K562 (cell line): Measurements from ENCODE around the gene POLR3K. TPM values are rescaled to one million over a fixed set of nuclear protein-coding genes. Genes with fewer than 3 reads are reported as not detected.
A peak's percentile ranks its signal among the peaks of the same experiment; 100 is the strongest.

Experiments used
- ATAC-seq: fragments of 200-7000 bp; cut with Tn5 transposase; 3 replicates; pipeline ENCODE4 v1.9.1; 2020; ENCODE audit warnings: moderate library complexity
- BruUV-seq: library from RNA; stranded (reverse); fragments of 400-500 nt; replicated peaks from 2 replicates; lab custom pipeline; 2021; lab: Mats Ljungman, UMichigan
- CTCF ChIA-PET: fragments of 300-600 bp; formaldehyde crosslinking; extraction: SDS; loops from one replicate; lab custom pipeline; 2021; ENCODE audit warnings: low intra/inter-chr PET ratio; lab: Yijun Ruan, JAX
- POLR2A ChIA-PET: fragments of 300-600, 350-650 bp; sonication (Branson Sonifier 250); formaldehyde crosslinking; extraction: SDS; loops from one replicate; lab custom pipeline; 2021; ENCODE audit warnings: antibody characterized with exemption, inconsistent platforms; lab: Yijun Ruan, JAX
- DNase-seq, 4 experiments: peaks; one replicate each; pipeline versions ENCODE4 v3.0.0 to v3.0.0-alpha.2; 2011 to 2018; ENCODE audit warnings: low spot score in 3 of 4, mixed read lengths in 3 of 4; ENCODE audit errors: extremely low read depth in 1 of 4
- FAIRE-seq: peaks from 2 replicates; lab custom pipeline; 2011; peaks lifted over from hg19 to GRCh38; lab: Jason Lieb, UNC
- H2AFZ ChIP-seq: 2 replicates; pipeline ENCODE4 v1.6.0; 2011; ENCODE audit warnings: low read depth, low read length, control low read depth, inconsistent platforms
- H3K27ac ChIP-seq: fragments of 200-600 bp; 3 replicates; pipeline ENCODE4 v1.8.0; 2011; ENCODE audit warnings: low read depth, mild to moderate bottlenecking, control low read depth, inconsistent platforms, low read length, moderate library complexity, mixed read lengths; ENCODE audit errors: extremely low read depth
- H3K27me3 ChIP-seq, 2 experiments: fragments of 300-600 bp in 1 of 2; 2 replicates in 1 of 2; 3 replicates in 1 of 2; pipeline versions ENCODE4 v1.6.0 to v1.8.0; 2011; ENCODE audit warnings: inconsistent platforms in 2 of 2, low read length in 2 of 2, mild to moderate bottlenecking in 1 of 2, mixed read lengths in 1 of 2, moderate library complexity in 1 of 2; ENCODE audit not compliant: control insufficient read depth in 2 of 2, insufficient read depth in 2 of 2
- H3K36me3 ChIP-seq: fragments of 300-600 bp; 3 replicates; pipeline ENCODE4 v1.8.0; 2011; ENCODE audit warnings: mild to moderate bottlenecking, low read length, inconsistent platforms; ENCODE audit not compliant: control insufficient read depth, insufficient read depth
- H3K4me1 ChIP-seq, 2 experiments: fragments of 200-600 bp in 1 of 2; replicated peaks in 1 of 2; 2 replicates in 1 of 2; 3 replicates in 1 of 2; pipeline versions ENCODE4 v1.5.1 to v1.8.0; 2011; ENCODE audit warnings: inconsistent platforms in 2 of 2, low read length in 2 of 2, mild to moderate bottlenecking in 1 of 2, mixed read lengths in 1 of 2, moderate library complexity in 1 of 2; ENCODE audit not compliant: control insufficient read depth in 2 of 2, insufficient read depth in 2 of 2
- H3K4me2 ChIP-seq: 2 replicates; pipeline ENCODE4 v1.6.1; 2011; ENCODE audit warnings: low read length, control low read depth, inconsistent platforms, mixed read lengths; ENCODE audit not compliant: insufficient read depth
- H3K4me3 ChIP-seq: fragments of 200-600 bp; sonication (generic), shearing (Covaris generic); 2 replicates; pipeline ENCODE4 v1.5.1; 2016; ENCODE audit warnings: control low read depth, inconsistent platforms
- H3K79me2 ChIP-seq: fragments of 200-600 bp; 3 replicates; pipeline ENCODE4 v1.8.0; 2011; ENCODE audit warnings: low read length, inconsistent platforms; ENCODE audit not compliant: control insufficient read depth, insufficient read depth
- H3K9ac ChIP-seq, 2 experiments: 2 replicates each; pipeline versions ENCODE4 v1.6.0 to v1.6.1; 2011; ENCODE audit warnings: low read depth in 2 of 2, low read length in 2 of 2, control low read depth in 1 of 2, inconsistent platforms in 1 of 2, mild to moderate bottlenecking in 1 of 2, mixed read lengths in 1 of 2; ENCODE audit not compliant: insufficient read depth in 1 of 2
- H3K9me1 ChIP-seq: one replicate; pipeline ENCODE4 v1.6.0; 2011; ENCODE audit warnings: inconsistent platforms, mild to moderate bottlenecking, low read length, moderate library complexity; ENCODE audit not compliant: control insufficient read depth, insufficient read depth
- H3K9me3 ChIP-seq: replicated peaks from 2 replicates; pipeline ENCODE4 v1.5.1; 2011; ENCODE audit warnings: low read depth, low read length, inconsistent platforms; ENCODE audit not compliant: control insufficient read depth, insufficient read depth
- H4K20me1 ChIP-seq: replicated peaks from 2 replicates; pipeline ENCODE4 v1.6.1; 2011; ENCODE audit warnings: low read length, inconsistent platforms, mixed read lengths; ENCODE audit not compliant: control insufficient read depth, insufficient read depth
- E2F3 ChIP-seq: fragments of 250-450 bp; sonication (Bioruptor Pico); IDR thresholded peaks from 2 replicates; pipeline ENCODE4 v1.4.0; 2020; ENCODE audit warnings: mild to moderate bottlenecking
- FOS ChIP-seq: IDR thresholded peaks from 3 replicates; pipeline ENCODE4 v1.6.1; 2011; ENCODE audit not compliant: insufficient read length; ENCODE audit errors: extremely low read depth
- KAT7 ChIP-seq: sonication (generic); formaldehyde crosslinking; IDR thresholded peaks from 2 replicates; pipeline ENCODE4 v1.8.0; 2022; ENCODE audit warnings: missing genetic modification reagents, mild to moderate bottlenecking, borderline replicate concordance
- KLF1 ChIP-seq: fragments of 450-650 bp; IDR thresholded peaks from 2 replicates; pipeline ENCODE4 v1.6.1; 2016; ENCODE audit warnings: missing genetic modification characterization, missing compliant biosample characterization
- MAZ ChIP-seq, 2 experiments: fragments of 450-650 bp in 1 of 2; sonication (generic) in 1 of 2; formaldehyde crosslinking; IDR thresholded peaks in 1 of 2; conservative IDR thresholded peaks in 1 of 2; 2 replicates each; pipeline versions ENCODE4 v1.4.0 to v1.5.0; 2020; ENCODE audit warnings: mild to moderate bottlenecking in 1 of 2, missing genetic modification reagents in 1 of 2
- MEF2D ChIP-seq: conservative IDR thresholded peaks from 2 replicates; pipeline ENCODE4 v1.6.1; 2016; ENCODE audit warnings: low read depth, missing genetic modification characterization, missing compliant biosample characterization
- PRDM10 ChIP-seq: fragments of 450-650 bp; IDR thresholded peaks from 2 replicates; pipeline ENCODE4 v1.6.1; 2018; ENCODE audit not compliant: partially characterized antibody
- SIX5 ChIP-seq, 2 experiments: IDR thresholded peaks; 2 replicates each; pipeline ENCODE4 v1.6.1; 2011; ENCODE audit warnings: low read length in 2 of 2, borderline replicate concordance in 1 of 2, low read depth in 1 of 2, mild to moderate bottlenecking in 1 of 2, moderate library complexity in 1 of 2; ENCODE audit not compliant: insufficient read depth in 1 of 2
- SP1 ChIP-seq: sonication (generic); formaldehyde crosslinking; IDR thresholded peaks from 2 replicates; pipeline ENCODE4 v1.8.1; 2022; ENCODE audit warnings: mild to moderate bottlenecking, missing genetic modification reagents
- UBTF ChIP-seq, 2 experiments: IDR thresholded peaks; 2 replicates each; pipeline ENCODE4 v1.6.1; 2012; ENCODE audit warnings: improper control_type of control experiment in 2 of 2, low read depth in 2 of 2, low read length in 2 of 2, borderline replicate concordance in 1 of 2
- YY1 ChIP-seq, 3 experiments: IDR thresholded peaks; 2 replicates each; pipeline ENCODE4 v1.6.1; 2011; ENCODE audit warnings: low read length in 2 of 3, mild to moderate bottlenecking in 2 of 3, moderate library complexity in 2 of 3, borderline replicate concordance in 1 of 3, control low read depth in 1 of 3, low read depth in 1 of 3; ENCODE audit not compliant: insufficient read depth in 3 of 3, insufficient replicate concordance in 2 of 3, control insufficient read depth in 1 of 3, insufficient read length in 1 of 3; ENCODE audit errors: extremely low read depth in 1 of 3
- ZKSCAN1 ChIP-seq: fragments of 150-350 bp; IDR thresholded peaks from 2 replicates; pipeline ENCODE4 v1.6.1; 2016; ENCODE audit warnings: low read depth, low read length
- WGBS: fragments of 100-300 bp; shearing (Covaris generic); methylation state at CpG from one replicate; pipeline ENCODE4 v1.1.6; 2016; ENCODE audit warnings: low coverage, mixed read lengths; ENCODE audit not compliant: insufficient coverage; ENCODE audit errors: missing lambda C conversion rate; 5-methylcytosine and 5-hydroxymethylcytosine counted together
- in situ Hi-C: fragments of 300-500 bp; cut with MboI; formaldehyde crosslinking; loops from 4 replicates; pipeline ENCODE4 v1.15.0; 2018; ENCODE audit warnings: inconsistent platforms, mixed read lengths
- intact Hi-C: fragments of 100-400 bp; cut with micrococcal nuclease; formaldehyde crosslinking; loops from 2 replicates; pipeline ENCODE4 v1.14.2; 2022
- polyA plus RNA-seq, 8 experiments: library from polyadenylated mRNA; depleted of rRNA in 4 of 8; stranded (reverse) in 5 of 8; unstranded in 3 of 8; fragments of >200 nt; fragmentation: Nextera tagmentation in 2 of 8; fragmentation: Illumina TruSeq in 1 of 8; extraction: Ambion mirVana in 2 of 8; extraction: Trizol in 1 of 8; gene quantifications; 2 replicates each; pipeline versions ENCODE4 v1.2.1 to v1.2.3, GENCODE V29; 2011 to 2014; ENCODE audit warnings: inconsistent platforms in 1 of 8, missing spikeins in 1 of 8
- total RNA-seq, 7 experiments: library from RNA; depleted of rRNA in 6 of 7; stranded (reverse); fragments of >200 nt in 6 of 7; fragmentation: Illumina TruSeq in 2 of 7; extraction: Trizol in 2 of 7; gene quantifications; 2 replicates each; pipeline versions ENCODE4 v1.2.1 to v1.2.3, GENCODE V29; 2011 to 2021; ENCODE audit warnings: low replicate concordance in 1 of 7

Gene POLR3K
- total and polyA plus RNA-seq, 9 of the 15 experiments (the other 6 are each of a cell fraction or from before 2014, with no cell fraction given) = 42.1 to 315 (median 86.7) TPM

GRCh38 chr16:71540-72401, 18.4 kb upstream of the POLR3K start:
- intact Hi-C loops (no loop called here), in situ Hi-C loops (no loop called here)
- Histone ChIP-seq H3K36me3 (no peaks in the 10 kb centered on the region), H3K9me1 (peaks cover 5% of the 10 kb centered on the region), H3K4me1 (peaks cover 24 to 71% of the 10 kb centered on the region in 2 experiments), H4K20me1 (peaks cover 13% of the 10 kb centered on the region), H3K4me3 (peak overlapping the region; percentile 52), H3K9me3 (no peaks in the 10 kb centered on the region; the same call in 1 of the 2 replicates), H3K27me3 (no peaks in the 10 kb centered on the region), H3K9ac (peak overlapping the region; percentile 43 to 91; a peak in 3 of 4 replicates), H3K4me2 (peak overlapping the region; percentile 76), H2AFZ (peak overlapping the region; percentile 47; the same call in 1 of the 2 replicates), H3K79me2 (peaks cover under 1% of the 10 kb centered on the region; the same call in 1 of the 3 replicates), H3K27ac (no peak overlapping the region)
- POLR2A ChIA-PET = interaction anchor here (0.6 to 4.4 kb wide), 5 partner anchors 11 to 671 kb away, joined by 3 to 18 read pairs (median 5); partner anchors contain the start of genes POLR3K and SNRNP25
- CTCF ChIA-PET = interaction anchor here (0.6 kb wide), 1 partner anchor 230 kb away, joined by 3 read pairs; no protein-coding TSS in a partner anchor
- DNase-seq (peak; percentile 41 to 66 (median 58)), ATAC-seq (peak; percentile 21), FAIRE-seq (peak; percentile 15)
- 14% methylated on average over 36 of the region's 57 CpGs for WGBS
- BruUV-seq = TSS peak; percentile 45
- TF ChIP-seq KLF1 (tag) = no peak
- no peak for TF ChIP-seq SIX5 (IDR thresholded peaks at IDR 0.05; ENCODE audit: borderline replicate concordance in 1 of 2, insufficient read depth in 1 of 2, low read depth in 1 of 2, low read length in 2 of 2)
- TF ChIP-seq FOS = no peak
- TF ChIP-seq ZKSCAN1 = no peak
- TF ChIP-seq SP1 (CRISPR knock-in tag) = peak; percentile 20; the same call in 1 of the 2 replicates
- TF ChIP-seq MAZ (CRISPR knock-in tag; conservative IDR thresholded peaks at IDR 0.05 in 1 of 2, IDR thresholded peaks at IDR 0.05 in 1 of 2) = peak in 1 of 2 experiments; percentile 19; a peak in 1 of 4 replicates
- peak; percentile 3 to 52; a peak in 1 of 4 replicates for TF ChIP-seq UBTF (IDR thresholded peaks at IDR 0.05; ENCODE audit: borderline replicate concordance in 1 of 2, low read depth in 2 of 2, low read length in 2 of 2)
- no peak for TF ChIP-seq E2F3
- no peak for TF ChIP-seq MEF2D (tag)
- 0 out of 2 replicates have a peak, but pooled peaks have one; percentile 52 for TF ChIP-seq KAT7 (CRISPR knock-in tag)
- TF ChIP-seq YY1 (IDR thresholded peaks at IDR 0.05; ENCODE audit: borderline replicate concordance in 1 of 3, control insufficient read depth in 1 of 3, extremely low read depth in 1 of 3, insufficient read depth in 3 of 3, insufficient read length in 1 of 3, insufficient replicate concordance in 2 of 3, low read depth in 1 of 3, low read length in 2 of 3) = peak in 1 of 3 experiments; percentile 4
- no peak for TF ChIP-seq PRDM10
